ENCODE measurements around the gene MEGF10. TPM values are rescaled to one million over a fixed set of nuclear protein-coding genes. Genes with fewer than 3 reads are reported as not detected.
"Not testable (repeated sequence)": the region's sequence is repeated elsewhere in the genome, so short reads cannot be mapped to it uniquely, and the experiment has no call there.

MEGF10 gene
- polyA plus RNA-seq, 1 donor from 2014 or later = 0.05 TPM

- not testable (repeated sequence) for H3K4me2 ChIP-seq (ENCODE audit: low read length); H4K20me1 ChIP-seq (ENCODE audit: insufficient read depth); H3K36me3 ChIP-seq (ENCODE audit: insufficient read depth, low read length); H3K9ac ChIP-seq (ENCODE audit: low read length); H3K79me2 ChIP-seq (replicated peaks; ENCODE audit: insufficient read depth, low read length); H3K9me3 ChIP-seq (ENCODE audit: low read length); H3F3A ChIP-seq (ENCODE audit: insufficient read depth, low read length, poor library complexity, severe bottlenecking); H3K9me2 ChIP-seq (ENCODE audit: insufficient read depth, low read length); H3K27me3 ChIP-seq (ENCODE audit: insufficient read depth, low read depth, low read length); H3K27ac ChIP-seq (ENCODE audit: low read length); H2AFZ ChIP-seq (ENCODE audit: low read depth, low read length); H3K4me3 ChIP-seq (ENCODE audit: low read length)
Observed at GRCh38 chr5:127317385-127317784, 26.8 kb downstream of the MEGF10 start.

DNA sequence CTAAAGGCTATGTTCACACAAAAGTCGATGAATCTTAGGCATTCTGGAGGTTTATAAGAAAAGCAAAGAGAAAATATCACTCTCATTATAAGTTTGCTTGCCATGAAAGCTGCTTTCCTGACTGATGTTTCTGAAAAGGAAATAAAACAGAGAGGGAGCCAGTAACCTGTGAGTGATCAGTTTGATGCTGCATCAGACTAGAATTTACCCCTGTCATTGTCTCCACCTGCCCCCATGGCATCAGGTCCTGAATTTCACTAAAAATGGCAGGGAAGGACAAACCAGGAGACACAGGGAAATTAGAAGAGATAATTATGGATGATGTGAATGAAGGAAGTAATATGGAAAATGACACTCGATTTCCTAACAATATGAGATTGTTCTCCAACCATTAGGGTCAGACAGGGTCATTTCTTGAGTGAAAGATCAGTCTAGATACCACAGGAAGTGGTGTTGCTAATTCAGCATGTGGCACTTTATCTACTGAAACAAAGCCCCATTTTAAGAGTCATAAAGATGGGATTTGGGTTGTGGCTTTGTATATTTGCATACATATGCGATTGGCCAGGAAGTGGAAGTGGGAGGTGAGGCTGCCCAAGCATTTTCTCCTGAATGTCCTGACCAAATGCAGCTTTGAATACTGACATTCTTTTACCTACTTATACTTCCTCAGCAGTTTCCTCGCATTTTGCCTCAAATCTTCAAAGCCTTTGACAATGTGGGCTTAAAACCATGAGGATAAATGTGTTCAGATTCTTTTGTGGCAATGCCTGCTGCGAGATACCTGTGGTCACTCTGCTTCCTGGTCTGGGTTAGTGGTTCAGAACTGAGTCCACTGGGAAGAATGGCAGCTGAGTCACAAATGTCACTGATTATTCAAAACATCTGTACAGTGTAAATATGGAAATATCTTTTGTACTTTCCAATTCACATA, 29.7 kb downstream of the MEGF10 start:
- Histone ChIP-seq H3K4me2 (ENCODE audit: low read length) (no peak overlapping the region), H3K9ac (ENCODE audit: low read length) (no peak overlapping the region), H3K9me3 (ENCODE audit: low read length) (no peaks in the 10 kb centered on the region), H3K27me3 (ENCODE audit: insufficient read depth, low read depth, low read length) (no peaks in the 10 kb centered on the region), H3K79me2 (replicated peaks; ENCODE audit: insufficient read depth, low read length) (no peaks in the 10 kb centered on the region), H3K36me3 (ENCODE audit: insufficient read depth, low read length) (no peaks in the 10 kb centered on the region), H3K9me2 (ENCODE audit: insufficient read depth, low read length) (no peaks in the 10 kb centered on the region), H4K20me1 (ENCODE audit: insufficient read depth) (no peaks in the 10 kb centered on the region), H2AFZ (ENCODE audit: low read depth, low read length) (no peak overlapping the region), H3K4me3 (ENCODE audit: low read length) (no peak overlapping the region), H3F3A (ENCODE audit: insufficient read depth, low read length, poor library complexity, severe bottlenecking) (no peaks in the 10 kb centered on the region), H3K27ac (ENCODE audit: low read length) (no peak overlapping the region)
- TF ChIP-seq SMC3 (conservative IDR thresholded peaks at IDR 0.05; ENCODE audit: poor library complexity) = no peak
- TF ChIP-seq EP300 (conservative IDR thresholded peaks at IDR 0.05; ENCODE audit: poor library complexity, severe bottlenecking) = no peak
- TF ChIP-seq TAF1 (IDR thresholded peaks at IDR 0.05; ENCODE audit: low read depth) = no peak
- TF ChIP-seq, protein P1, sequence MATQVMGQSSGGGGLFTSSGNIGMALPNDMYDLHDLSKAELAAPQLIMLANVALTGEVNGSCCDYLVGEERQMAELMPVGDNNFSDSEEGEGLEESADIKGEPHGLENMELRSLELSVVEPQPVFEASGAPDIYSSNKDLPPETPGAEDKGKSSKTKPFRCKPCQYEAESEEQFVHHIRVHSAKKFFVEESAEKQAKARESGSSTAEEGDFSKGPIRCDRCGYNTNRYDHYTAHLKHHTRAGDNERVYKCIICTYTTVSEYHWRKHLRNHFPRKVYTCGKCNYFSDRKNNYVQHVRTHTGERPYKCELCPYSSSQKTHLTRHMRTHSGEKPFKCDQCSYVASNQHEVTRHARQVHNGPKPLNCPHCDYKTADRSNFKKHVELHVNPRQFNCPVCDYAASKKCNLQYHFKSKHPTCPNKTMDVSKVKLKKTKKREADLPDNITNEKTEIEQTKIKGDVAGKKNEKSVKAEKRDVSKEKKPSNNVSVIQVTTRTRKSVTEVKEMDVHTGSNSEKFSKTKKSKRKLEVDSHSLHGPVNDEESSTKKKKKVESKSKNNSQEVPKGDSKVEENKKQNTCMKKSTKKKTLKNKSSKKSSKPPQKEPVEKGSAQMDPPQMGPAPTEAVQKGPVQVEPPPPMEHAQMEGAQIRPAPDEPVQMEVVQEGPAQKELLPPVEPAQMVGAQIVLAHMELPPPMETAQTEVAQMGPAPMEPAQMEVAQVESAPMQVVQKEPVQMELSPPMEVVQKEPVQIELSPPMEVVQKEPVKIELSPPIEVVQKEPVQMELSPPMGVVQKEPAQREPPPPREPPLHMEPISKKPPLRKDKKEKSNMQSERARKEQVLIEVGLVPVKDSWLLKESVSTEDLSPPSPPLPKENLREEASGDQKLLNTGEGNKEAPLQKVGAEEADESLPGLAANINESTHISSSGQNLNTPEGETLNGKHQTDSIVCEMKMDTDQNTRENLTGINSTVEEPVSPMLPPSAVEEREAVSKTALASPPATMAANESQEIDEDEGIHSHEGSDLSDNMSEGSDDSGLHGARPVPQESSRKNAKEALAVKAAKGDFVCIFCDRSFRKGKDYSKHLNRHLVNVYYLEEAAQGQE (IDR thresholded peaks at IDR 0.05; ENCODE audit: borderline replicate concordance) = no peak
- TF ChIP-seq POLR2AphosphoS5 (IDR thresholded peaks at IDR 0.05) = no peak
- no peak for TF ChIP-seq EZH2 (IDR thresholded peaks at IDR 0.05; ENCODE audit: borderline replicate concordance, insufficient read depth, low read length, poor library complexity, severe bottlenecking)
- TF ChIP-seq MXI1 (conservative IDR thresholded peaks at IDR 0.05; ENCODE audit: poor library complexity, severe bottlenecking) = no peak
- TF ChIP-seq CTCF (IDR thresholded peaks at IDR 0.05; ENCODE audit: poor library complexity, severe bottlenecking) = no peak
- no peak for TF ChIP-seq RAD21 (conservative IDR thresholded peaks at IDR 0.05)

Measured in neural cell (in vitro differentiated cells).